EH (cell line): ENCODE data around the gene CACNA2D4.
A peak's percentile ranks its signal among the peaks of the same experiment; 100 is the strongest.

Source experiments
- DNase-seq: peaks from one replicate; pipeline ENCODE4 v3.0.0-alpha.2; 2015; ENCODE audit warnings: low read depth

Gene CACNA2D4

GRCh38 chr12:1800401-1801302, 117.8 kb downstream of the CACNA2D4 start:
- peak; percentile 44 for DNase-seq

- no peak for DNase-seq
Observed at GRCh38 chr12:1799882-1800400, 118.5 kb downstream of the CACNA2D4 start.

DNA sequence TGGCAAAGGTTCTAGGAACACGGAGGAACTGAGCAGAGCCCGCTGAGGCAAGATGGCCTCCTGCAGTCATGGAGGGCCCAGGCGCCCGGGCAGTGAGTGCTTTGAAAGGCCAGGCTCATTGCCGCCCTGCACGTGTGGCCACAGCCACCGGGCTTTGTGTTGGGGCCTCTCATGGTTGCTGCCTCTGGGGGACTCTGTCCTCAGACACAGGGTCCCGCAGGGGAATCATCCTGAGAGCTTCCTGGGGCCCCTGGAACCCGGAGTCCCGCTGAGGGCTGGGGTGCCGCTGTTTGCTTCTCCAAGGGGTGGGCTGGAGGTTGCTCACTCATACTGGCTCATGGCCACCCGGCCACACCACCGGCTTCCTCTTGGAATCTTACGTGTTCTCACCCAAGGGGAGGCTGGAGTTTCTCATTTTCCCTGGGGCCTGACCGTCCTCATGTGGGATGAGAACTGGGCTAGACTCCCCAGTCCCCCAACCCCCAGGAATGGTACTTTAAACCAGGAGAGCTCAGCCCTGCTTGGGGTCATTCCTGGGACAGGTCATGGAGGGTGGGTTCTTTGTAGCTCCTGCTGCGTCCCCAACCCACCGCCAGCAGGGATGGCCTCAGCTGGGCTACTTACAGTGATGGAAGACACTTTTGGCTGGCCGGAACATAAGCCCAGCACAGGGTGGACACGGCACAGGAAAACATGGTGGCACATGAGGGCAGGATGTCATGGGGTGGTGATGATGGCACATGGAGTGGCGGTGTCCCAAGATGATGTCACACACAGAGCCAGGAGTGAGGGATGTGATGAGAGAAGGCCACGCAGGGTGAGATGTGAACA, 119.2 kb downstream of the CACNA2D4 start:
- no peak for DNase-seq

DNA sequence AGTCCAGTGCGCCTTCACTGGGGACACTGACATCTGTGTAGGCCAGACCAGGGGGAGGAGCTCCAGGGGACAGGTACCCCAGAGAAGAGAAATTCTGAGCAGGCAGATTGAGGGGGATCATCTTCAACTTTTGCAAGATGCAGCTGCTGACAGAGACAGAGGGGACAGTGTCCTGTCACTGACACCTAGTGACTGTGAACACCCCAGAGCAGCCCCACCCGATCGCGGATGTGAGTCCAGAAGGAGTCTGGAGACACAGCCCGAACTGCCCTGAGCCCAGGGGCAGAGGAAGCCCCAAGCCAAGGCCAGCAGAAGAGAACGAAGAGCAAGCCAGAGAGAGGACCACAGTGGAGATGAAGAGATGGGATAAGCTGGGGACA, 119.8 kb downstream of the CACNA2D4 start:
- no peak for DNase-seq

DNA sequence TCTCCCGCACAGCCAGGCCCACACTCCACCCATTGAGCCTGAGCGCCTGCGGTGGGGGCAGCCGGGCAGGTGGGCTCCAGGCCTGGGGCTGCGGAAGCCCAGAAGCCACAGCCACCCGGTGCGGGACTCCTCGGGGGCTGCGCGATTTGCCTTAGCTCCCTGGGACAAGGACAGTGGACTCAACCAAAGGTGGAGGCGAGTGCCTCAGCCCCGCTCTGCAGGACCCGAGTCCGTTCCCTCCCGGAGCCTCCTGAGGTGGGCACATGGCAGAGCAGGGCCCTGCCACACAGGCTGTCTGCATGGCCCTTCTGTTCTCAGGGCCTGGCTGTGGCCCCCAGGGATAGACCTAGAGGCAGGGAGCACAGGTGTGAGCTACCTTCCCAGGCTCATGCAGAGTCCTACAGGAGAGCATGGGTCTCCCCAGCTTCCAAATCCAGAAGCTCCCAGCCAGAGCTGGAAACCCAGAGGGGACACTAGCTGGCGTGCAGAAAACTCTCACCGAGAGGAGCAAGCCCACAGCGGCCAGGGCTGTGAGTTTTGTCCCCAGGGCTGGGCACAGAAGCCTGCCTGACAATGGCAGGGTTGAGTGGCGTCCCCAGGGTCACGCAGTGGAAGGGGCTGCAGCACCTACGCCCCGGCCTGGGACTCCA, 120.3 kb downstream of the CACNA2D4 start:
- no peak for DNase-seq

GRCh38 chr12:1797011-1797901, 121.2 kb downstream of the CACNA2D4 start:
- no peak for DNase-seq

- DNase-seq: peak; percentile 55
Observed at GRCh38 chr12:1796515-1797010, 121.9 kb downstream of the CACNA2D4 start.

GRCh38 chr12:1795785-1796514, 122.5 kb downstream of the CACNA2D4 start:
- peak; percentile 90 for DNase-seq

DNA sequence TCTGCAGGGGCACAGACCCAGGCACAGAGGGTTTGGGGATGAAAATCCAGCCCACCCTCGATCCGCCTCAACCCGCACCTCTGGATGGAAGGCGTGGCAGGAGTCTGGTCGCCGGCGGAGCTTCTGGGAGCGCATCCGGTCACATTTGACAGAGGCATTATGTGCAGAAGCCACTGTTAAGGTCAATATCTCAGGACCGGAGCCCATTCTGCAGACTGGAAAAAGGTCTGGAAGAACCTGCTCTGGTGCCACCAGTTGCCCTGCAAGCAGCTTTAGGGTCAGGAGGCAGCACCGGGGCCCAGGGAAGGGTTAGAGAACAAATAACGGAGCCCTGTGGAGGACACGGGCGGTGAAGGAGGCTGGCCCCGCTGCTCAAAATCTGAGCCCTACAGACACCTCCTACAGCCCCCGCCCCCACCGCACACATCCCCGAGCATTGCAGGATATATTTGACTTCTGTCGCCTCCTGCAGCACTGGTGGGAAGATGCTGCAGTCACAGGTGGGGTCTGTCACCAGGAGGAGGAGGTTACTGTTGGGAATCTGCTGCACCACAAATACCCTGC, 123.1 kb downstream of the CACNA2D4 start:
- DNase-seq: no peak

- DNase-seq: no peak
Observed at GRCh38 chr12:1794440-1795090, 123.9 kb downstream of the CACNA2D4 start.

GRCh38 chr12:1793426-1794210, 124.8 kb downstream of the CACNA2D4 start:
- DNase-seq: no peak

GRCh38 chr12:1792406-1792805, 126.0 kb downstream of the CACNA2D4 start:
- DNase-seq: no peak

DNA sequence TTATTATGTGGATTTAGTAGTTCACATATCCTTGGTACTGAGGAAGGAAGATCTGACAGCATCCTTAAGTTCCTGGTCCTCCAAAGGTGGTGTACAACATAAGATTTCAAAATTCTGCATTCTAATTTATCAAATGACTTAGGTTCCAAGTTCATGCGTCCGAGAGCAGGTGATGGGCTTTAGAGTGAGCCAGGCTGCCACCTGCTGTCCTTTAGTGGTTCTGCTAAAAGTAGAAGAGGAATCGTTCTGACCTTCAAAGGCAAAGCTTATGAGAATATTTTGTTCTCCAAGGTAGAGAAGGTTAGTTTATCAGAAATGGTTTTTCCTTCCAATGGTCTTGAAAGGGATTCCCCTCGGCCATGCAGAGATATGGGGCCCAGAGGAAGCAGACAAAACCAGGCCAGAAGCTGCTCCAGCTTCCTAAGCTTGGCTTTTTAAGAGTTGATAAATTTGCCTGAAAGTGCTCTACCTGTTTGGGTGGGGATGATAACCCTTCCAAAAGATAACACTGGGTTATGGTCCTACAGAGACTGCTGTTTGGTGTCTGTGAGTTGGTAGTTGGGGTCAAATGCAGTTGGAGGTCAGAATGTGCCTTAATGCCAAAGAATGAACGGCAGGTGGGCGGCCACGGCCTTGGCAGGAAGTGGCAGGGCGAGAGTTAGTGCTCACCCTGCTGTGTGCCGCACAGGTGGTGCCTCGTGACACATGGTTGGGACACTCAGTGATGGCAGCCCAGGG, 127.2 kb downstream of the CACNA2D4 start:
- DNase-seq: peak; percentile 70

DNA sequence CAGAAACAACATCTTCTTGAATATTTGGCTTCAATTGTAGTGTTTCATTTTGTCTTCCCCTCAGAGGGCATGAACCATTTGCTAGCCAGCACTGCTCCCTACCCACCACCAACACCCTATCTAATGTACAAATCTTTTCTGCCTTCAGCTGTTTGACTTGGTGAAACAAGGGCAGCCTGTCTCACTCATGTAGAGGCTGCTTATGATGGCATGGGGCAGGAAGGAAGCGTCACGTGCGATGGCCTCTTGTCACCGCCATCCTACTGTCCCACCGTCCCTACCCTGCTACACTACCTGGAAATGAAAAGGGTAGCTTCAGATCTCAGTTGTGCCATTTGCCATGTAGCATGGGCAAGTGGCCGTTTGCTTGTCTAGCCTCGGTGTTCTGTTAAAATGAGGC, 128.0 kb downstream of the CACNA2D4 start:
- DNase-seq: no peak

DNA sequence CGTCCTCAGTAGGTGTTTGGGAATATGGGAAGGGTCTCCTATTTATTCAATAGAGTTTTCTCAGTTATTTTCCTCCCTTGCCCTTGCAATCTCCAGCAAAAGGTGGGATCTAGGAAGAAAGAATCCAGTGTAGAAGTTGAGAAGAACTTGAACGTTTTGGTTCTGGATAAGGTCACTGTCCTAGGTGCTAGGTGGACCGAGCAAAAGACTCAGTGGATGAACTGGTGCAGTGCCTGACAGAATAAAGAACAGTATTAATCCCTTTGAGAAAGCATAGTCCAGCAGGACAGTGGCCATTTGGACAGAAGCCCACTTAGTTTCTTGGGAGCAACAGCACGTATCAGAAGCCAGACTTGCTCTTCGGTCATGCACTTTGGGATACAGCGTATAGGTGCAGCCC, 130.7 kb downstream of the CACNA2D4 start:
- DNase-seq: no peak

DNA sequence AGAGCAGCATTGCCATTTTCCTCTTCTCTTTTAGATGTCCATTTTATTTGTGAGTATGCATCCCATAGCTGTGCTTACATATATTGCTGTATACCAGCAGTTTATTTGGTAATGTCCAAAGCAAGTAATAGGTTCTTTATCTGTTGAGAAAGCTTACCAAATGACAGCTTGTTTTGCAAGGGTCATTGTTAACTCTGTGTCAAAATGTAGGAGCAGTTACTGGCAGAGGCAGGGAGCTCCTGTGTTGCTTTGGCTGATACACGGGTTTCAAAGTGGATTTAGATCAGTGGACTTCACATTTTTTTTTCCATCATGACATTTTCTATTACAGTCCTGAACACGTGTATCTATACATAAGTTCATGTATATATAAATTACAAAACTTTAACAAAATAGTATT, 136.2 kb downstream of the CACNA2D4 start:
- DNase-seq: no peak

GRCh38 chr12:1781772-1782171, 136.7 kb downstream of the CACNA2D4 start:
- peak; percentile 48 for DNase-seq

DNA sequence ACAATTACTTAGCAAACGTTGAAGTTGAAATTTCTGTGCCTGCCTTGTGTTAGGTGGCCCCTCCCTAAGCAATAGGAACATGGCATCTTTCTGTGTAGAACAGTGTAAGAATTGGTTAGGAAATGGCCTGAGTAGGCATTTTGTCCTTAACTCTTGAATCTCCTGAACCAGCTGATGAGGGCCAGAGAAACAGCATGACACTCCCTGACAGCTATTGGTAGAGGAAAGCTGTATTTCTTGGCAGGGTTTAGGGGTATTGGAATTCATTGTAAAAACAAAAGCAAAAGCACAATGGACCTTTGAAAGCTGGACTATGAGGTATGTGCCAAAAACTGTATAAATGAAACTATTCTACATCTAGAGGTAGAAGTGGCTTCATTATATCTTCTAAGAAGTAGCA, 138.7 kb downstream of the CACNA2D4 start:
- DNase-seq: peak; percentile 76
